H1 (cell line): Measurements from ENCODE around the gene INPPL1. TPM values are rescaled to one million over a fixed set of nuclear protein-coding genes. Genes with fewer than 3 reads are reported as not detected.

Experiments used
- CTCF ChIA-PET: fragments of 300-600 bp; sonication (Branson Sonifier 250); formaldehyde crosslinking; loops from one replicate; lab custom pipeline; 2021; ENCODE audit not compliant: partially characterized antibody; lab: Charles Lee
- POLR2A ChIA-PET: fragments of 300-600 bp; sonication (Branson Sonifier 250); formaldehyde crosslinking; loops from one replicate; lab custom pipeline; 2021; ENCODE audit warnings: inconsistent platforms; ENCODE audit not compliant: partially characterized antibody; lab: Charles Lee
- DNase-seq, 2 experiments: peaks; one replicate each; pipeline versions ENCODE4 v3.0.0 to v3.0.0-alpha.2; 2010 to 2022; ENCODE audit warnings: low spot score in 2 of 2, low read depth in 1 of 2, mixed read lengths in 1 of 2
- FAIRE-seq: peaks from 2 replicates; lab custom pipeline; 2011; peaks lifted over from hg19 to GRCh38; lab: Jason Lieb, UNC
- H2AFZ ChIP-seq: 2 replicates; pipeline ENCODE4 v1.8.1; 2012; ENCODE audit warnings: low read length, inconsistent platforms
- H2AK5ac ChIP-seq: 2 replicates; pipeline ENCODE4 v1.6.1; 2013; ENCODE audit warnings: low read depth, low read length
- H2BK120ac ChIP-seq: replicated peaks from 2 replicates; pipeline ENCODE3; 2013; ENCODE audit warnings: low read depth, low read length, inconsistent platforms
- H2BK12ac ChIP-seq: 2 replicates; pipeline ENCODE4 v1.6.1; 2013; ENCODE audit warnings: low read depth, low read length
- H2BK15ac ChIP-seq: 2 replicates; pipeline ENCODE4 v1.6.1; 2013; ENCODE audit warnings: low read length
- H2BK20ac ChIP-seq: 2 replicates; pipeline ENCODE4 v1.6.1; 2013; ENCODE audit warnings: low read length
- H2BK5ac ChIP-seq: 2 replicates; pipeline ENCODE4 v1.6.1; 2013; ENCODE audit warnings: low read depth, low read length
- H3K14ac ChIP-seq: 2 replicates; pipeline ENCODE4 v1.6.1; 2013; ENCODE audit warnings: inconsistent platforms; ENCODE audit not compliant: insufficient read length
- H3K18ac ChIP-seq: 2 replicates; pipeline ENCODE4 v1.6.1; 2013; ENCODE audit warnings: low read length; ENCODE audit errors: extremely low read depth
- H3K23ac ChIP-seq: 2 replicates; pipeline ENCODE4 v1.6.1; 2013; ENCODE audit warnings: inconsistent platforms; ENCODE audit not compliant: insufficient read length
- H3K23me2 ChIP-seq: 2 replicates; pipeline ENCODE4 v1.6.1; 2013; ENCODE audit warnings: low read depth, low read length
- H3K27ac ChIP-seq: 2 replicates; pipeline ENCODE4 v1.6.1; 2011; ENCODE audit warnings: low read depth, low read length, inconsistent platforms
- H3K27me3 ChIP-seq, 4 experiments: replicated peaks in 1 of 4; 1 replicate in 1 of 4; 2 replicates in 3 of 4; pipeline versions ENCODE4 v1.6.1 to v1.8.1; 2011 to 2013; ENCODE audit warnings: low read length in 3 of 4, mild to moderate bottlenecking in 3 of 4, inconsistent platforms in 2 of 4, mixed read lengths in 2 of 4, moderate library complexity in 1 of 4; ENCODE audit not compliant: control insufficient read depth in 3 of 4, insufficient read depth in 3 of 4; ENCODE audit errors: extremely low read depth in 1 of 4
- H3K36me3 ChIP-seq, 4 experiments: 2 replicates each; pipeline versions ENCODE4 v1.6.1 to v1.8.1; 2011 to 2013; ENCODE audit warnings: mild to moderate bottlenecking in 4 of 4, low read length in 3 of 4, moderate library complexity in 2 of 4, control low read depth in 1 of 4, inconsistent platforms in 1 of 4; ENCODE audit not compliant: insufficient read depth in 4 of 4, control insufficient read depth in 2 of 4
- H3K4ac ChIP-seq: replicated peaks from 2 replicates; pipeline ENCODE3; 2013; ENCODE audit warnings: low read length, low read depth, mixed read lengths, inconsistent platforms; ENCODE audit not compliant: insufficient read length
- H3K4me1 ChIP-seq, 4 experiments: replicated peaks in 1 of 4; 1 replicate in 1 of 4; 2 replicates in 3 of 4; pipeline versions ENCODE4 v1.6.1 to v1.8.1; 2011 to 2013; ENCODE audit warnings: low read length in 3 of 4, inconsistent platforms in 2 of 4, mixed read lengths in 1 of 4; ENCODE audit not compliant: insufficient read depth in 4 of 4, control insufficient read depth in 3 of 4
- H3K4me2 ChIP-seq, 2 experiments: 2 replicates each; pipeline versions ENCODE4 v1.6.1 to v1.8.1; 2011 to 2013; ENCODE audit warnings: low read depth in 2 of 2, low read length in 2 of 2, control low read depth in 1 of 2, inconsistent platforms in 1 of 2, mild to moderate bottlenecking in 1 of 2; ENCODE audit not compliant: insufficient read depth in 1 of 2
- H3K4me3 ChIP-seq, 4 experiments: fragments of 200-600, 300-600 bp in 1 of 4; sonication (generic), shearing (Covaris generic), sonication (Bioruptor Twin) in 1 of 4; 2 replicates each; pipeline versions ENCODE4 v1.5.1 to v1.8.1; 2011 to 2016; ENCODE audit warnings: low read length in 4 of 4, low read depth in 3 of 4, control low read depth in 2 of 4, inconsistent platforms in 2 of 4, mild to moderate bottlenecking in 2 of 4, mixed read lengths in 1 of 4, moderate library complexity in 1 of 4; ENCODE audit not compliant: insufficient read depth in 2 of 4; ENCODE audit errors: extremely low read depth in 1 of 4
- H3K56ac ChIP-seq: replicated peaks from 2 replicates; pipeline ENCODE3; 2013; ENCODE audit warnings: low read depth, mild to moderate bottlenecking, mixed read lengths, low read length, inconsistent platforms; ENCODE audit not compliant: insufficient read length
- H3K79me1 ChIP-seq: 2 replicates; pipeline ENCODE4 v1.6.1; 2013; ENCODE audit warnings: low read depth, low read length, control low read depth
- H3K79me2 ChIP-seq, 2 experiments: 2 replicates each; pipeline versions ENCODE4 v1.6.1 to v1.8.1; 2012 to 2013; ENCODE audit warnings: low read length in 2 of 2, mild to moderate bottlenecking in 2 of 2, inconsistent platforms in 1 of 2; ENCODE audit not compliant: insufficient read depth in 2 of 2, control insufficient read depth in 1 of 2
- H3K9ac ChIP-seq, 4 experiments: replicated peaks in 1 of 4; 1 replicate in 1 of 4; 2 replicates in 3 of 4; pipeline versions ENCODE4 v1.6.1 to v1.8.1; 2011 to 2013; ENCODE audit warnings: low read depth in 3 of 4, low read length in 3 of 4, control low read depth in 2 of 4, mild to moderate bottlenecking in 2 of 4, moderate library complexity in 2 of 4, inconsistent platforms in 1 of 4; ENCODE audit errors: extremely low read depth in 1 of 4
- H3K9me3 ChIP-seq, 2 experiments: 2 replicates each; pipeline versions ENCODE4 v1.6.1 to v1.8.1; 2012 to 2013; ENCODE audit warnings: mild to moderate bottlenecking in 2 of 2, moderate library complexity in 2 of 2, control low read depth in 1 of 2, inconsistent platforms in 1 of 2, low read depth in 1 of 2, low read length in 1 of 2, mixed read lengths in 1 of 2; ENCODE audit not compliant: insufficient read depth in 2 of 2
- H4K20me1 ChIP-seq, 2 experiments: replicated peaks in 1 of 2; 2 replicates each; pipeline versions ENCODE3 to v1.8.1; 2011 to 2013; ENCODE audit warnings: inconsistent platforms in 2 of 2, low read length in 2 of 2, mild to moderate bottlenecking in 1 of 2; ENCODE audit not compliant: insufficient read depth in 2 of 2, control insufficient read depth in 1 of 2
- H4K5ac ChIP-seq: 2 replicates; pipeline ENCODE4 v1.6.1; 2013; ENCODE audit warnings: low read length, low read depth, mixed read lengths, inconsistent platforms; ENCODE audit not compliant: insufficient read length
- H4K8ac ChIP-seq: 2 replicates; pipeline ENCODE4 v1.8.0; 2013; ENCODE audit warnings: mild to moderate bottlenecking, moderate library complexity, low read length, inconsistent platforms; ENCODE audit not compliant: insufficient read depth; ENCODE audit errors: extremely low read depth
- H4K91ac ChIP-seq: replicated peaks from 2 replicates; pipeline ENCODE3; 2013; ENCODE audit warnings: low read length, mixed read lengths, inconsistent platforms; ENCODE audit not compliant: insufficient read length
- MAFK ChIP-seq: IDR thresholded peaks from 2 replicates; pipeline ENCODE4 v1.6.1; 2012; ENCODE audit warnings: low read depth, mild to moderate bottlenecking, improper control_type of control experiment, low read length
- RAD21 ChIP-seq, 2 experiments: IDR thresholded peaks in 1 of 2; conservative IDR thresholded peaks in 1 of 2; 2 replicates each; pipeline ENCODE4 v1.6.1; 2011; ENCODE audit warnings: low read depth in 2 of 2, low read length in 2 of 2, improper control_type of control experiment in 1 of 2, inconsistent platforms in 1 of 2, mild to moderate bottlenecking in 1 of 2, moderate library complexity in 1 of 2
- RXRA ChIP-seq: IDR thresholded peaks from 2 replicates; pipeline ENCODE4 v1.6.1; 2011; ENCODE audit warnings: low read depth, mild to moderate bottlenecking, low read length, moderate library complexity; ENCODE audit not compliant: insufficient read depth
- TAF7 ChIP-seq: optimal IDR thresholded peaks from 2 replicates; pipeline ENCODE3; 2011; ENCODE audit warnings: low read depth, mild to moderate bottlenecking, inconsistent platforms, low read length, moderate library complexity, borderline replicate concordance
- TBP ChIP-seq: IDR thresholded peaks from 2 replicates; pipeline ENCODE4 v1.6.1; 2011; ENCODE audit warnings: low read depth, low read length, improper control_type of control experiment
- WGBS, 2 experiments: shearing (Covaris generic) in 1 of 2; methylation state at CpG; one replicate each; pipeline versions ENCODE4 v1.1.6 to v1.1.7; 2013 to 2015; ENCODE audit warnings: low lambda C conversion rate in 2 of 2, mixed read lengths in 2 of 2, inconsistent platforms in 1 of 2, low coverage in 1 of 2, missing lambda C conversion rate in 1 of 2; ENCODE audit not compliant: insufficient replicate concordance in 2 of 2, insufficient coverage in 1 of 2, insufficient read length in 1 of 2; ENCODE audit errors: extremely low coverage in 1 of 2, missing lambda C conversion rate in 1 of 2; 5-methylcytosine and 5-hydroxymethylcytosine counted together
- polyA plus RNA-seq, 7 experiments: library from polyadenylated mRNA; depleted of rRNA in 3 of 7; stranded (reverse) in 5 of 7; unstranded in 2 of 7; fragments of >200 nt in 5 of 7; fragments of 200-250 nt in 2 of 7; gene quantifications; 1 replicate in 5 of 7; 2 replicates in 1 of 7; 4 replicates in 1 of 7; pipeline versions ENCODE4 v1.2.1 to v1.2.3, GENCODE V29; 2011 to 2013; ENCODE audit warnings: missing spikeins in 2 of 7, mixed read lengths in 2 of 7
- total RNA-seq: library from RNA; stranded (reverse); fragmentation: NEBNext Ultra II Directional; extraction: Animal tissue kit (Norgen Biotek cat#: 25700); gene quantifications from 2 replicates; pipeline ENCODE4 v1.2.1, GENCODE V29; 2021

INPPL1 gene
- total and polyA plus RNA-seq, 2 of the 8 experiments (the other 6 are each of a cell fraction or from before 2014, with no cell fraction given) = 54.5 to 79.5 TPM

- H4K20me1 ChIP-seq = no peaks in the 10 kb centered on the region
- no peak overlapping the region for H4K8ac ChIP-seq
- no peak overlapping the region for H2AFZ ChIP-seq
- H3K4me1 ChIP-seq = peaks cover 0 to 3% (median 0%) of the 10 kb centered on the region in 4 experiments; a peak in 1 of 7 replicates
- no peak overlapping the region for H3K9ac ChIP-seq
- no peak overlapping the region for H3K27ac ChIP-seq
- no peaks in the 10 kb centered on the region for H3K79me1 ChIP-seq
- no peaks in the 10 kb centered on the region for H3K27me3 ChIP-seq
- H3K18ac ChIP-seq = no peak overlapping the region
- H2BK5ac ChIP-seq = no peak overlapping the region
- H3K4me3 ChIP-seq = no peak overlapping the region
- no peak for FAIRE-seq
- ChIA-PET CTCF (interaction anchor here (1.2 to 8.3 kb wide), 2 partner anchors 12 to 52 kb away, joined by 3 to 61 read pairs; no protein-coding TSS in a partner anchor), POLR2A (no interaction called here)
- H2BK20ac ChIP-seq = no peak overlapping the region
- H3K36me3 ChIP-seq = no peaks in the 10 kb centered on the region
- H2BK12ac ChIP-seq = no peak overlapping the region
- H4K5ac ChIP-seq = no peak overlapping the region
- no peak overlapping the region for H4K91ac ChIP-seq
- no peak overlapping the region for H3K14ac ChIP-seq
- no peak overlapping the region for H2BK120ac ChIP-seq
- H3K4ac ChIP-seq = no peak overlapping the region
- no peak overlapping the region for H3K23ac ChIP-seq
- TF ChIP-seq TAF7 (no peak), RAD21 (IDR thresholded peaks at IDR 0.05 in 1 of 2, conservative IDR thresholded peaks at IDR 0.05 in 1 of 2; ENCODE audit: low read depth in 2 of 2, low read length in 2 of 2) (no peak), TBP (no peak), RXRA (no peak), MAFK (no peak)
- no peak overlapping the region for H2AK5ac ChIP-seq
- no peak for DNase-seq
- WGBS, 2 experiments = 88% methylated on average over 12 of the region's 12 CpGs; no CpG with 5 or more reads in 1 of the 2 experiments
- no peak overlapping the region for H2BK15ac ChIP-seq
- H3K9me3 ChIP-seq = no peaks in the 10 kb centered on the region
- H3K4me2 ChIP-seq = no peak overlapping the region
- H3K23me2 ChIP-seq = no peaks in the 10 kb centered on the region
- H3K79me2 ChIP-seq = no peaks in the 10 kb centered on the region
- H3K56ac ChIP-seq = no peak overlapping the region
These were observed 28.9 kb upstream of the INPPL1 start for GRCh38 chr11:72195518-72196270.
